ENCODE measurements around the gene TBC1D1. TPM values are rescaled to one million over a fixed set of nuclear protein-coding genes. Genes with fewer than 3 reads are reported as not detected.

TBC1D1 gene
- total and polyA plus RNA-seq, 2 donors = 74.7 to 115 TPM

GRCh38 chr4:38045289-38045988 is 154.6 kb downstream of the TBC1D1 start:
- 82% methylated on average over 8 of the region's 8 CpGs for WGBS
- H3K36me3 ChIP-seq (ENCODE audit: insufficient read depth) = peaks cover 4% of the 10 kb centered on the region

GRCh38 chr4:38046727-38047489 is 156.0 kb downstream of the TBC1D1 start:
- no peak for DNase-seq (ENCODE audit: extremely low spot score)
- Histone ChIP-seq H3K27ac (ENCODE audit: low read depth) (no peak overlapping the region), H3K36me3 (ENCODE audit: insufficient read depth) (peaks cover 4% of the 10 kb centered on the region), H3K4me1 (ENCODE audit: insufficient read depth) (no peaks in the 10 kb centered on the region), H3K4me3 (ENCODE audit: low read depth, low read length) (no peak overlapping the region)
- WGBS = 71% methylated on average over 5 of the region's 5 CpGs

More at GRCh38 chr4:38045289-38045988, 154.6 kb downstream of the TBC1D1 start:
- no peaks in the 10 kb centered on the region for H3K4me1 ChIP-seq (ENCODE audit: insufficient read depth)
- DNase-seq (ENCODE audit: extremely low spot score) = no peak
- no peak overlapping the region for H3K27ac ChIP-seq (ENCODE audit: low read depth)
- H3K4me3 ChIP-seq (ENCODE audit: low read depth, low read length) = no peak overlapping the region

- no peak for DNase-seq (ENCODE audit: extremely low spot score)
- 83% methylated on average over 15 of the region's 15 CpGs for WGBS
- H3K4me1 ChIP-seq (ENCODE audit: insufficient read depth) = no peaks in the 10 kb centered on the region
- peaks cover 2% of the 10 kb centered on the region for H3K36me3 ChIP-seq (ENCODE audit: insufficient read depth)
- H3K4me3 ChIP-seq (ENCODE audit: low read depth, low read length) = no peak overlapping the region
- no peak overlapping the region for H3K27ac ChIP-seq (ENCODE audit: low read depth)
Measured at GRCh38 chr4:38049545-38050170, 158.8 kb downstream of the TBC1D1 start.

- no peaks in the 10 kb centered on the region for H3K4me1 ChIP-seq (ENCODE audit: insufficient read depth)
- no peak for DNase-seq (ENCODE audit: extremely low spot score)
- peaks cover 2% of the 10 kb centered on the region for H3K36me3 ChIP-seq (ENCODE audit: insufficient read depth)
- WGBS = 59% methylated on average over 10 of the region's 10 CpGs
- H3K4me3 ChIP-seq (ENCODE audit: low read depth, low read length) = no peak overlapping the region
- H3K27ac ChIP-seq (ENCODE audit: low read depth) = no peak overlapping the region
Measured at GRCh38 chr4:38050560-38051350, 159.9 kb downstream of the TBC1D1 start.

- peaks cover 2% of the 10 kb centered on the region for H3K36me3 ChIP-seq (ENCODE audit: insufficient read depth)
- no peak overlapping the region for H3K27ac ChIP-seq (ENCODE audit: low read depth)
- WGBS = 65% methylated on average over 8 of the region's 8 CpGs
- DNase-seq (ENCODE audit: extremely low spot score) = no peak
- no peaks in the 10 kb centered on the region for H3K4me1 ChIP-seq (ENCODE audit: insufficient read depth)
- no peak overlapping the region for H3K4me3 ChIP-seq (ENCODE audit: low read depth, low read length)
Measured at GRCh38 chr4:38055566-38055965, 164.7 kb downstream of the TBC1D1 start.

- DNase-seq (ENCODE audit: extremely low spot score) = no peak
- WGBS = 61% methylated on average over 10 of the region's 10 CpGs
- Histone ChIP-seq H3K36me3 (ENCODE audit: insufficient read depth) (peaks cover 2% of the 10 kb centered on the region), H3K4me1 (ENCODE audit: insufficient read depth) (no peaks in the 10 kb centered on the region), H3K27ac (ENCODE audit: low read depth) (no peak overlapping the region), H3K4me3 (ENCODE audit: low read depth, low read length) (no peak overlapping the region)
Measured at GRCh38 chr4:38056011-38056685, 165.3 kb downstream of the TBC1D1 start.

- DNase-seq (ENCODE audit: extremely low spot score) = no peak
- WGBS = 69% methylated on average over 4 of the region's 4 CpGs
- H3K36me3 ChIP-seq (ENCODE audit: insufficient read depth) = peaks cover 2% of the 10 kb centered on the region
- no peak overlapping the region for H3K27ac ChIP-seq (ENCODE audit: low read depth)
- H3K4me3 ChIP-seq (ENCODE audit: low read depth, low read length) = no peak overlapping the region
- H3K4me1 ChIP-seq (ENCODE audit: insufficient read depth) = no peaks in the 10 kb centered on the region
Measured at GRCh38 chr4:38058151-38058550, 167.3 kb downstream of the TBC1D1 start.

GRCh38 chr4:38060829-38061431 is 170.0 kb downstream of the TBC1D1 start:
- no peak overlapping the region for H3K4me3 ChIP-seq (ENCODE audit: low read depth, low read length)
- no peaks in the 10 kb centered on the region for H3K36me3 ChIP-seq (ENCODE audit: insufficient read depth)
- H3K27ac ChIP-seq (ENCODE audit: low read depth) = no peak overlapping the region
- 45% methylated on average over 4 of the region's 4 CpGs for WGBS
- no peaks in the 10 kb centered on the region for H3K4me1 ChIP-seq (ENCODE audit: insufficient read depth)
- DNase-seq (ENCODE audit: extremely low spot score) = no peak

- Histone ChIP-seq H3K4me3 (ENCODE audit: low read depth, low read length) (peak overlapping the region; percentile 20), H3K36me3 (ENCODE audit: insufficient read depth) (no peaks in the 10 kb centered on the region), H3K27ac (ENCODE audit: low read depth) (no peak overlapping the region), H3K4me1 (ENCODE audit: insufficient read depth) (no peaks in the 10 kb centered on the region)
- peak; percentile 66 for DNase-seq (ENCODE audit: extremely low spot score)
- WGBS = 17% methylated on average over 11 of the region's 11 CpGs
Measured at GRCh38 chr4:38062088-38062775, 171.3 kb downstream of the TBC1D1 start.

GRCh38 chr4:38062776-38063097 is 171.9 kb downstream of the TBC1D1 start:
- Histone ChIP-seq H3K36me3 (ENCODE audit: insufficient read depth) (no peaks in the 10 kb centered on the region), H3K27ac (ENCODE audit: low read depth) (no peak overlapping the region), H3K4me1 (ENCODE audit: insufficient read depth) (no peaks in the 10 kb centered on the region), H3K4me3 (ENCODE audit: low read depth, low read length) (no peak overlapping the region)
- 59% methylated on average over 4 of the region's 4 CpGs for WGBS
- no peak for DNase-seq (ENCODE audit: extremely low spot score)

GRCh38 chr4:38065176-38065575 is 174.3 kb downstream of the TBC1D1 start:
- no peak overlapping the region for H3K27ac ChIP-seq (ENCODE audit: low read depth)
- no peak overlapping the region for H3K4me3 ChIP-seq (ENCODE audit: low read depth, low read length)
- no peak for DNase-seq (ENCODE audit: extremely low spot score)
- 85% methylated on average over 5 of the region's 5 CpGs for WGBS
- H3K4me1 ChIP-seq (ENCODE audit: insufficient read depth) = peaks cover 2% of the 10 kb centered on the region
- peaks cover 2% of the 10 kb centered on the region for H3K36me3 ChIP-seq (ENCODE audit: insufficient read depth)

GRCh38 chr4:38065900-38066299 is 175.0 kb downstream of the TBC1D1 start:
- Histone ChIP-seq H3K4me3 (ENCODE audit: low read depth, low read length) (no peak overlapping the region), H3K27ac (ENCODE audit: low read depth) (no peak overlapping the region), H3K36me3 (ENCODE audit: insufficient read depth) (peaks cover 2% of the 10 kb centered on the region), H3K4me1 (ENCODE audit: insufficient read depth) (peaks cover 2% of the 10 kb centered on the region)
- 84% methylated on average over 5 of the region's 5 CpGs for WGBS
- DNase-seq (ENCODE audit: extremely low spot score) = no peak

All from urinary bladder (tissue), 4 donors.